Measurements from ENCODE around the gene CIROP.

CIROP gene

DNA sequence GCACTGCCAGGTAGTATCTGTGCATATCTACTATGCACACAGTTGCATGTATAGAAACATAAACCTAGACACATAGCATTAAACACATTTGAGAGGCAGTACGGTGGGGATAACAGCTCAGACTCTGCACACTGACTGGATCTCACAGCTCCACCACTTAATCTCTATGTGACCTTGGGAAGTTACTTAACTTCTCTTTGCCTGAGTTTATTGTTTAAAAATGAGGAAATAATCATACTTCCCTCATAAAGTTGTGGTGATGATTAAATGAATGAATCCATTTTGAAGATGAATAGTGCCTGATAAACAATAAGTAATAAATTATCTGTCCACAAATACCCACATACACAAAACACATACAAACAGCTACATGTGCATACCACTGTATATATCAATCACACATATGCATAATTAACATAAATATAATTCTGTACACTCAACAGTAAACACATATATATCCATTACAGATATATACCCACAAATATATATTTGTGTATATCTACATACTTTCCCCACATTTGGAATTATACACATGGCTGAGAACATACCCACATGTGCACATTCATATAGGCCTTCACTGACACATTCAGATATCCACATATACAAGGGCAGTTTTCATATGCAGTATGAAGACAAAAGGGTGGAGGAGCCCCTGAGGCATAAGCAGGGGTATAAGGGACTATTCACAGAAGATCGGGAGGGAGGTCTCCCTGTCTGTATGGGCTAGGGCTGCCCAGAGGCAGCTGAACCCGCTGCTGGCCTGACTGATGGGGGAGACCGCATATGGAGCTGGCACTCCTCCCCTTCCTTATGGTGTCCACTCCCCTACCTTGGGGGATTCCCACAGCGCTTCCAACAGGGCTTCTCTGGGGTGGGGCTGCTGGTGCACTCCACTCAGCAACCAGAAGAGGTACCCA lies 53.4 kb downstream of the CIROP start:
- DNase-seq (ENCODE audit: low read depth), result no peak

Measured in ELR (cell line).